Activated effector memory CD4-positive, alpha-beta T cell treated with Interleukin-2 at 50 U/mL for 16 hours (primary cell): ENCODE results near the gene INSYN2A.

Source experiments
- DNase-seq: peaks from one replicate; pipeline ENCODE4 v3.0.0-alpha.2; 2020

Gene INSYN2A

DNA sequence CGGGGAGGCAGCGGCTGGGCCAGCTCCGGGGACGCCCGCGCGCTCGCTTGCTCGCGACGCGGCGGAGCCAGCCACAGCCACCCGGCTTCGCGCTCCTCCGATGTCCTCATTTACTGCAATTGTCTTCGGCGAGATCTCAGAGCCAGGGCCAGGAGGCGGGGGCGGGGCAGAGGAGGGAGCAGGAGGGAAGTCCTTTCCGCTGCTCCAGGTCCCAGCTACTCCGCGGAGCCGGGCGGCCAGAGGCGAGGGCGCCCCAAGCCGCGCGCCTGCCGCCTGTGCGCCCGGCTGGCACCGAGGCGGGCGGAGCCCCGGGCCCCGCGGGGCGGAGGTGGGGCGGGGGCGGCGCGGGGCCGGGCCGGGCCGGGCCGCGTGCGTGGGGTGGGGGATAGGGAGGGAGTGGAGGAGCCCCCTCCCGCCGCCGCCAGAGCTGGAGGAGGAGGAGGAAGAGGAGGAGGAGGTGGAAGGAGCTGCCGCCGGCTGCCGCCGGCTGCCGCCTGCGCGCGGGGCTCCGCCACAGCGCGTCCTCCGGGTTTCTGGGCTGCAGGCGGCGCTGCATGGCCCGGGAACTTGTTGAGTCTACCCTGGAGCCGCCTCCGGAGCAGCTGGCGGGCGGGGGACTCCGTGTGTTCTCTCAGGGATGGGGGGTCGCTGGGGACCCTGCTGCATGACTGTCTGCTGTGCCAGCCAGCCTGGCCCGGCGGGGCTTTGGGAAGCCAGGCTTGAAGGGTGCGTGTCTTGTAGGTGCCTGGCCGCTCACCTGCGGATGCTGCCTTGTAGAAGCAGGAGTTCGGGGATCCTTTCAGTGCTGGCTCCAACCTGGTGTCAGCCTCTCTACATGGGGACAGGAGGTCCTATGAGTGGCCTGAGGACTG is at the start of gene INSYN2A:
TSS of gene INSYN2A (minus strand) at position 310 of the 872 bp plus-strand sequence. CDS start 20,196 bp downstream, outside the sequence.
- no peak for DNase-seq

DNA sequence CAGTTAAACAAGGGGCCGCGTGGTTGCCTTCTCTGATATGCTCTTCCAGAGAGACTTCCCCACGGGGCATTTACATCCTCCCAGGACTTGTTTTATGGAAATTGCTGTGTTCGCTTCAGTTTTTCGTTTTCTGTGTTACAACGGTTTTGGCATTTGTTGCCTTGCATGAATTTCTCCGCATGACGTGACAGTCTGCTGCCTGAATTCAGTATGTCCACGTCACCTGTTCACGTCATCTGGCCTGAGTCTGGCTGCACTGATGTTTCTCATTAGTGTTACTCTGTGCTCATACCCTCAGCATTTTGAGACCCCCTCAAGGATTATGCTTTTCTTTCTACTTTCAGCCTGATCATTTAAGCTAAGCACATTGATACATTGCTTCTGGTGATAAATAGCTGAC is 49.1 kb upstream of the INSYN2A start:
- no peak for DNase-seq

- DNase-seq, result no peak
These were observed 47.3 kb upstream of the INSYN2A start for GRCh38 chr10:127243490-127244272.

- DNase-seq, result no peak
These were observed 46.5 kb upstream of the INSYN2A start for GRCh38 chr10:127242914-127243313.

DNA sequence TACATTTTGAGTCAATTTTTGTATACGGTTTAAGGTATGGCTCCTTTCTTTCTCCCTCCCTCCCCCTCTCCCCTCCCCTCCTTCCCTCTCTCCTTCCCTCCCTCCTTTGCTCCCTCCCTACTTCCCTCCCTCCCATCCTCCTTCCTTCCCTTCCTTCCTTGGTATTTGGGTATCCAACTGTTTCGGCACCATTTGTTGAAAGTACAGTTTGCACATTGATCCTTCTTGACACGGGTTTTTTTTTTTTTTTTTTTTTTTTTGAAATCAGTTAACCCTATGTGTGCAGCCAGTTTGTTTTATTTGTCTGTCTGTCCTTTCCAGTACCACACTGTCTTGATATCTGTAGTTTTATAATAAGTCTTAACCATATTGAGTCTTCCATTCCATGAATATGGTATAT is 39.9 kb upstream of the INSYN2A start:
- DNase-seq, result no peak

DNA sequence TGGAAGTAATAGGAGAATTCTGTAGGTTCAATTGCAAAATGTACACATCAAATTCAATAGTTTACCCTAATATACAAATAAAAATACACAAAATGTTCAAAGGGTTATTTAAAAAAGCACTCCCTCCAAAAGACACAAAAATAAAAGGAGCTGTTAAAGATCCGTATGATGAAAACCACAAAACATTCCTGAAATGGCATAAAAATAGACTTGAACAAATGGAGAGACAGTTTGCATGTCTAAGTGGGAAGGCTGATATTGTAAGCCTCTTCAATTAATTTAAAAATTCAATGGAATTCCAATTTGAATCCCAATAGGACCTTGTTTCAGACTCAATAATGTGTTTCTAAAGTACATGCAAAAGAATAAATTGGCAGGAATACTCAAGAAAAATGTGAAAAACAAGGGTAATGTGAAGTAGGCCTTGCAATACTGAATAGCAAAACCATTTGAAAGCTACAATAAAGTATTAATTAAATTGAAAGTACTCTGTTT is 38.0 kb upstream of the INSYN2A start:
- no peak for DNase-seq

DNA sequence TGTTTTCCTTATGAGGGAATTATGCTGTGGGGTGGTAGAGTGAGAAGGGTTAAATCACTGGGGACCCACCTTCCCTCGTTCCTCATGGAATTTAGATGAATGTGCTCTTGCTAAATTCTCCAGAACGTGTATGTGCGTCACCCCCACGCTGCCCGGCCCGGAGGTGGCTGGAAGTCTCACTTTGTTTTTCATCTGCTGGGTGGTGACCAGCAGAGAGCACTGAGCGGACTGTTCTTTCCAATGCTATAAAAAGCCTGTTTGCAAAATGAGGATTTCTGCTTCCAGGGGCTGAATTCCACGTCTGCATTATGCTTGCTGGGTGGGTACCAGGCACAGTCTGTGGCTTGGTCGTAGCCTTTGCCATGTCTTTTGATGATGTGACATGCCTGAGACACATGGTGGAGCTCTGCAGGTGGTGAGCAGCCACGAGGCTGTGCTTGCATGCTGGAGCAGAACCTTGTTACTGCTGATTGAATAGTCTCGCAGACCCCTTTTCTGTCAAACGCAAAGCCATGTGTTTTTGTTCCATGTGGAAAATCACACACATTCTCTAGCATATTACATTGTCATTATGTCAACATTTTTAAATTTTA is 31.9 kb upstream of the INSYN2A start:
- DNase-seq, result no peak

DNA sequence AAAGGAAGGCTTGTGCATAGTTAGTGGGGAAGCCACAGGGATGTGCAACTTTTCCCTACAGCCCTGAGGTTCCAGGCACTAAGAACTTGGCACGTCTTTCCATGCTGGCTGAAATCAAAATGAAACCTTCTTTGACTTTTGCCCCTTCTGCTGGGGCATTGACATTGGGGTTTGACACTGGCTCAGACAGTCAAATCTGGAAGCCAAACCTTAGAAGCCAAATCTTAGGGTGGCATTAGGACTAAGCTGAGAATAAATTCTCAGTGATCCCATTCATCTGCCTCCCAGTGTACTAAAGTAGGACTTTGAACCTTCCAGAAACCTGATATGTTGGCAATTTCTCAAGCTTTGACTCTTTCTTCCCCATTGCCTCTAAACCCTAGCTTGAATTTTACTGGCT is 31.3 kb upstream of the INSYN2A start:
- no peak for DNase-seq

DNA sequence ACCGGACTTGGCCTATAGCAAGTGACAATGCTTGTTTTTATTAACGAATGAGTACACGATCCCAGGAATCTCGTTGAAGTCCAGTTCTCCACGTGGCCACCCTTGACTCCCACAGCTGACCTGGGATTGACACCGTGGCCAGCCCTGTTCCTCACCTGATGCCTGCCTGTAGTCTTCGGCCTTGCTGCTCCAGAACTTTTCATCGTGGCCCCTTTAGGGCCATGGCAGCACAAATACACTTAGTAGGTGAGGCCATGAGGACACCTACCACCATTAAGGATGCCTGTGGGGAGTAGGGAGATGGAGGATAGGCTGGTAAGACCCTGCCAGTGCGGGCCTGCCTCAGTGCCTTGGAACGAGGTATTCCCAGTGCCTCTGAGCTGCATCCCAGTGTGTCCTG is 30.6 kb upstream of the INSYN2A start:
- DNase-seq, result no peak

DNA sequence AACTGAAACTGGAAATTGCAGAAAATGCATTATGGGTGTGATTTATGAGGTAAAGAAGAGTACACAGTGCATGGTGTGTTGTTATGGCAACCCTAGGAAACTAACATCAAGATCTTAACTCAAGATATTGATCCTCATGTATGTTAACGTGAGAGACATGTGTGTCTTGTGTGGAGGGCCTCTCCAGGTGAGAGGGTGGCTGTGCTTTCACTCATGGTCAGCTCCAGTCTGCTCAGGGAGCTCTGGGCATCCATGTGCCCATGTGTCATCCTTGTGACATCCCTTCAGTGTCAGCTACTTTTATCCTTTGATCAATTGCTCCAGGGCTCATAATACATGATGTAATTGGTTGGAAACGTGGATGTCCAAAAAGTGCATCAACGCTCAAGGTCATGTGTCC is 24.9 kb upstream of the INSYN2A start:
- no peak for DNase-seq

DNA sequence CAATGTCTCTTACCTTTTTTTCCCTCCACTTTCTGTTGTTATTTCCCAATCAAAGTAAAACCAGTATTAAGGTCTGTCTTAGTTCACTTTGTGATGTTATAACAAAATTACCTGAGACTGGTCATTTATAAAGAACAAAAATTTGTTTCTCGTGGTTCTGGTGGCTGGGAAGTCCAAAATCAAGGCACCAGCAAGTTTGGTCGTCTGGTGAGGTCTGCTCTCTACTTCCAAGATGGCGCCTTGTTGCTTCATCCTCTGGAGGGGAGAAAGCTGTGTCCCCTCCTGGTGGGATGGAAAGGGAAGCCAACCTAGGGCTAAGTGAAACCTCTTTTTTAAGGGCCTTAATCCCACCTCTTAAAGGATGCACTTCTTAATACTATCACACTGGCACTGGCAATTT is 22.3 kb upstream of the INSYN2A start:
- no peak for DNase-seq

- DNase-seq, result no peak
These were observed 20.4 kb upstream of the INSYN2A start for GRCh38 chr10:127216786-127217185.

GRCh38 chr10:127216274-127216673 is 19.9 kb upstream of the INSYN2A start:
- no peak for DNase-seq

DNA sequence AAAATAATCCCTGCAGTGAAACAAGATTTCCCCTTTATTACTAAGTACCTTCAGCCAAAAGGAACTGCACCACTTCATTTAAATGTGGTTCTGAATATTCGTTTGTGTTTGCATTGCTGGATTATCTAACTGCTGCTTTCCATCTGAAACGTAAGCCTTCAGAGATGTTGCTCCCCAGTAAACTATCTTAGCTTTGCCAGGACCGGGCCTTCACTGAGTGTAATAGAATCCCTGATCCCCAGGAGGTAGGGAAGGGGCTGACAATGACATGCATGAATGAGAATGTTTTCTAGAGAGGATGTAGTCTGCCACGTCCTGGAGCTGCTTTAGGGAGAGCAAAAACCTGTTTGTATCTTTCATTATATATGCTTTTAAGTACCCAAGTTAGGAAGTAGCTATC is 19.5 kb upstream of the INSYN2A start:
- no peak for DNase-seq

GRCh38 chr10:127210936-127211466 is 14.6 kb upstream of the INSYN2A start:
- DNase-seq, result no peak

DNA sequence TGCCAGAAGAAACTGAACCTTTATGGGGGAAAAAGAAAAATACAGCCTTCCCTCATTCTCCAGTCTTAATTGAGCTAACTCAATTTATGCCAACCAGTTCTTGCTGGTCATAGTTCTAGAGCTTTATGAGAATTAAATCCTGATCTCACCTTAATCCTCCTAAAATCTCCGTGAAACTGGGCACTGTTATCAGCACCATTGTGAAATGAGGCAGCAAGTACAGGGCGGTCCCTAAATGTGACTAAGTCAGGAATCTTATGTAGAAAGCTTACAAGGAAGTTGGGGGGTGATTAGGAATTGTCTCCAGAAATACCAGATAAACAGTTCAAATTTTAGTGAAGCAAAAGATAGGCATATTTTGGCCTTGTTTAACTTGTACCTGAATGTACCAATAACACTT is 10.7 kb upstream of the INSYN2A start:
- DNase-seq, result no peak

DNA sequence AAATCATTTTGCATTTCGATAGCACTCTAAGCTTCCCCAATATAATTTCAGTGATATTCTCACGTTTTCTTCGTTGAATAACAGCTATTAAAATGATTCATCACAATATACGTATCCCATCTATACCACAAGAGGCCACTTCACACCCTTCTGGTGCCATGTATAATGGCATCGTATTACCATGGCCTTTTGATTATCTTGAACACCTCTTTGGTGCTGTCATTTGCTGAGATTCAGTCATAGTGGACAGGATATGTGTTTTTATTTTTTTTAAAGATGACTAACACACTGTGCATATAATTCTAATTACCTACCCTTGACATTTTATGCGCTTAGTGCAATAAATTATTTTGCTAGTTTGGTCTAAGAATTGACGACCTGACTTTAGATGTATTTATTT is 6.7 kb upstream of the INSYN2A start:
- DNase-seq, result no peak

GRCh38 chr10:127200646-127201045 is 4.3 kb upstream of the INSYN2A start:
- no peak for DNase-seq

GRCh38 chr10:127198721-127199120 is 2.3 kb upstream of the INSYN2A start:
- DNase-seq, result no peak

DNA sequence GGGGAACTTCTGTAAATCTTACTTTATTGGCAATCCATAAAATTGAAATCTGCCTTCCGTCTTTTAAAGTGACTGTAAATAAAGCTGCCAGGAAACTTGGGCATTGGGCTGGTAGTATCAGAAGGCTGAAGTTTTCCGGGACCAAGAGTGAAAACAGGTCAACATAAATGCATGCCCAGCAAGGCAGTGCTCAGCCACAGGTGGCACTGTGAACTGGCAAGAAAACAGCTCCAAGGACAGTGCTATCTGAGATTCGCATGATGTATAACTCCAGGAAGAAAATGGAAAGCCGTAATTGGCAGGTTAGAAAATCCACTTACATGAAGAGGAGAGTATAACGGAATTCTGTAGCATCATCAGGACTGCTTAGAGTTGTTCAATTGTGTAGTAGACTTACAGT is 1.9 kb upstream of the INSYN2A start:
- no peak for DNase-seq

GRCh38 chr10:127197154-127197432 is 702 bp upstream of the INSYN2A start:
- no peak for DNase-seq

GRCh38 chr10:127195571-127196281 is 665 bp downstream of the INSYN2A start:
- no peak for DNase-seq

DNA sequence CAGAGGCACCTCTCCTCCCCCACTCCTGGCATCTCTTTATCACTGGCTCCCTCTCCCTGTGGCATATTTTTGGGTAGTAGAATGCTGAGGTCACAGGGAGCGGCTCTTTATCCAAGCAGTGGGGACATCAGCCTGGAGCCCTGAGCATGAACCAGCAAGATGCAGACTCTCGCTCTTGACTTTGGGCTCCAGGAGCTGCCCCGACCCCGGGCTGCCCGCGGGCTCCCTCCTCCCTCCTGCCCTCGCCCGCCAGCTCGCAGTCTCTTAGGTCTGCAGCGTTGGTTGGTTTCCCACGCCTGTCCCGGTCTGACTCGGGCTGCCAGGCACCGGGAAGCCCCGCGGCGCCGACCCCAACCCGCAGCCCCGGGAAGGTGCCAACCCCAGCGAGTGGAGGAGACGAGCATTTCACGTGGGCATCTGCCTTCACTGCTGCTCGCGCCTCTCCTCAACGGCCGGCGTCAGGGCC is 1.3 kb downstream of the INSYN2A start:
- DNase-seq, result no peak
